OCI-LY1 (cell line): ENCODE data around the gene TTC28.

ENCODE experiments used
- H2AFZ ChIP-seq: fragments of 200-600 bp; sonication (generic), shearing (Covaris generic); 2 replicates; pipeline ENCODE4 v1.6.0; 2014; ENCODE audit warnings: antibody characterized with exemption, mild to moderate bottlenecking, low read length
- H3F3A ChIP-seq: fragments of 200-600 bp; sonication (generic), shearing (Covaris generic); 2 replicates; pipeline ENCODE4 v1.6.0; 2014; ENCODE audit warnings: mild to moderate bottlenecking, antibody characterized with exemption, low read length, moderate library complexity; ENCODE audit not compliant: insufficient read depth
- H3K27ac ChIP-seq: fragments of 200-600 bp; sonication (generic); 2 replicates; pipeline ENCODE4 v1.5.1; 2014; ENCODE audit warnings: low read length, mixed run types, mild to moderate bottlenecking, low read depth; ENCODE audit not compliant: poor library complexity, severe bottlenecking
- H3K27me3 ChIP-seq: fragments of 200-600 bp; sonication (generic); 2 replicates; pipeline ENCODE4 v1.6.0; 2014; ENCODE audit warnings: antibody characterized with exemption, mild to moderate bottlenecking, low read length, moderate library complexity; ENCODE audit not compliant: insufficient read depth
- H3K36me3 ChIP-seq: fragments of 200-600 bp; sonication (generic); 2 replicates; pipeline ENCODE4 v1.6.1; 2014; ENCODE audit warnings: mild to moderate bottlenecking, antibody characterized with exemption, low read length, moderate library complexity, mixed read lengths; ENCODE audit not compliant: insufficient read depth
- H3K4me1 ChIP-seq: fragments of 200-600 bp; sonication (generic); 2 replicates; pipeline ENCODE4 v1.5.1; 2014; ENCODE audit warnings: mild to moderate bottlenecking, low read length, moderate library complexity; ENCODE audit not compliant: insufficient read depth, severe bottlenecking
- H3K4me2 ChIP-seq: fragments of 200-600 bp; sonication (generic), shearing (Covaris generic); 2 replicates; pipeline ENCODE4 v1.6.1; 2014; ENCODE audit warnings: low read length
- H3K4me3 ChIP-seq: fragments of 200-600 bp; sonication (generic); 2 replicates; pipeline ENCODE4 v1.5.1; 2014; ENCODE audit warnings: low read length, low read depth, mild to moderate bottlenecking, mixed read lengths; ENCODE audit not compliant: poor library complexity, severe bottlenecking
- H3K79me2 ChIP-seq: fragments of 200-600 bp; shearing (Covaris generic); 2 replicates; pipeline ENCODE4 v1.6.1; 2016; ENCODE audit warnings: mixed run types, low read length, mixed read lengths; ENCODE audit not compliant: insufficient read depth
- H3K9ac ChIP-seq: fragments of 200-600 bp; sonication (generic), shearing (Covaris generic); 2 replicates; pipeline ENCODE4 v1.6.1; 2014; ENCODE audit warnings: mild to moderate bottlenecking, low read length, mixed read lengths
- H3K9me2 ChIP-seq: fragments of 200-600 bp; sonication (generic), shearing (Covaris generic); 2 replicates; pipeline ENCODE4 v1.6.1; 2014; ENCODE audit warnings: low read depth, mild to moderate bottlenecking, low read length, mixed read lengths
- H3K9me3 ChIP-seq: fragments of 200-600 bp; shearing (Covaris generic); 2 replicates; pipeline ENCODE4 v1.6.1; 2014; ENCODE audit warnings: low read length, mixed read lengths
- H4K20me1 ChIP-seq: fragments of 200-600 bp; sonication (generic), shearing (Covaris generic); 2 replicates; pipeline ENCODE4 v1.6.0; 2016; ENCODE audit warnings: mild to moderate bottlenecking, low read length; ENCODE audit not compliant: insufficient read depth
- EZH2 ChIP-seq: fragments of 200-600 bp; sonication (generic), shearing (Covaris generic); IDR thresholded peaks from 2 replicates; pipeline ENCODE4 v1.8.0; 2017; ENCODE audit warnings: borderline replicate concordance, mixed run types, mild to moderate bottlenecking, antibody characterized with exemption, low read length, moderate library complexity, mixed read lengths
- TF ChIP-seq, protein P1 (sequence below): fragments of 200-600 bp; sonication (generic), shearing (Covaris generic); IDR thresholded peaks from 2 replicates; pipeline ENCODE4 v1.5.1; 2017; ENCODE audit warnings: mild to moderate bottlenecking, antibody characterized with exemption, low read length, moderate library complexity, mixed read lengths

The TTC28 gene

DNA sequence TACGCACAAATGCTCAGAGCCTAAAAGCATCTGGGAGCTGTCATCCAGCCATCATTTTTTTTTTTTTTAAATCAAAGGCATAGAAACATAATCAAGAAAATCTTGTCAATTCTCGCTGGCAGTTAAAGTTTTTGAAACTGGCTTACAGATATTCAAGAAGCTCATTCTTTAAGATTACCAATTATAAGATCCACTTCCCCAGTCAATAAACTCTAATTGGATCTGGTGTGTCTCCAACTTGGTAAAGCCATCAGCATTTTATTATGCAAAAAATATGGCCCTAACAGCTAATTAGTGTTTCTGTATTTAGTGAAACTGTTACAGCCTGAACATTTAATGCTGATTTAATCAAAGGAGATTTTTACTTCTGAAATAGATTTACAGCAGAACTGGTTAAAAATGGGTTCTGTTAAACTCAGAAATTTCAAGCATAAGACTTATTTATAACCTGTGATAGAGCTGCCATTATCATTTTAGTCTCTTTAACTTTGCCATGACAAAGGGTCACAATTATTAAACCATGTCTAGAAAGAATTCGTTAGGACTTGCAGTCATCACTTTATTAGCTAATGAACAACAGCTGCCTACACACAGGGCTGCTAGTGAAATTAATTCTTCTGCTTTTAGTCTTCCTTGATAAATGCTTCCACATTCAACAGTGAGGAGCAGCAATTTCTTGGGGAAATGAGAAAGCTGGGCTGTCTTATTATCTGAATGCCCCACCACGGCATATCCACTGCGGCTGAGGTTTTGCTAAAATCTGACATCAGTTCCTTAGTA lies 584.1 kb downstream of the TTC28 start:
- H3K36me3 ChIP-seq = no peaks in the 10 kb centered on the region
- H3K9ac ChIP-seq = no peak overlapping the region
- H3K4me3 ChIP-seq = no peak overlapping the region
- no peaks in the 10 kb centered on the region for H3K9me2 ChIP-seq
- H3K9me3 ChIP-seq = no peaks in the 10 kb centered on the region
- no peaks in the 10 kb centered on the region for H4K20me1 ChIP-seq
- H3K4me1 ChIP-seq = no peaks in the 10 kb centered on the region
- H3K4me2 ChIP-seq = no peak overlapping the region
- no peak for TF ChIP-seq EZH2
- TF ChIP-seq, protein P1, sequence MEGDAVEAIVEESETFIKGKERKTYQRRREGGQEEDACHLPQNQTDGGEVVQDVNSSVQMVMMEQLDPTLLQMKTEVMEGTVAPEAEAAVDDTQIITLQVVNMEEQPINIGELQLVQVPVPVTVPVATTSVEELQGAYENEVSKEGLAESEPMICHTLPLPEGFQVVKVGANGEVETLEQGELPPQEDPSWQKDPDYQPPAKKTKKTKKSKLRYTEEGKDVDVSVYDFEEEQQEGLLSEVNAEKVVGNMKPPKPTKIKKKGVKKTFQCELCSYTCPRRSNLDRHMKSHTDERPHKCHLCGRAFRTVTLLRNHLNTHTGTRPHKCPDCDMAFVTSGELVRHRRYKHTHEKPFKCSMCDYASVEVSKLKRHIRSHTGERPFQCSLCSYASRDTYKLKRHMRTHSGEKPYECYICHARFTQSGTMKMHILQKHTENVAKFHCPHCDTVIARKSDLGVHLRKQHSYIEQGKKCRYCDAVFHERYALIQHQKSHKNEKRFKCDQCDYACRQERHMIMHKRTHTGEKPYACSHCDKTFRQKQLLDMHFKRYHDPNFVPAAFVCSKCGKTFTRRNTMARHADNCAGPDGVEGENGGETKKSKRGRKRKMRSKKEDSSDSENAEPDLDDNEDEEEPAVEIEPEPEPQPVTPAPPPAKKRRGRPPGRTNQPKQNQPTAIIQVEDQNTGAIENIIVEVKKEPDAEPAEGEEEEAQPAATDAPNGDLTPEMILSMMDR = no peak
- H3K27ac ChIP-seq = no peak overlapping the region
- no peaks in the 10 kb centered on the region for H3F3A ChIP-seq
- H2AFZ ChIP-seq = no peak overlapping the region
- no peaks in the 10 kb centered on the region for H3K79me2 ChIP-seq
- no peaks in the 10 kb centered on the region for H3K27me3 ChIP-seq

DNA sequence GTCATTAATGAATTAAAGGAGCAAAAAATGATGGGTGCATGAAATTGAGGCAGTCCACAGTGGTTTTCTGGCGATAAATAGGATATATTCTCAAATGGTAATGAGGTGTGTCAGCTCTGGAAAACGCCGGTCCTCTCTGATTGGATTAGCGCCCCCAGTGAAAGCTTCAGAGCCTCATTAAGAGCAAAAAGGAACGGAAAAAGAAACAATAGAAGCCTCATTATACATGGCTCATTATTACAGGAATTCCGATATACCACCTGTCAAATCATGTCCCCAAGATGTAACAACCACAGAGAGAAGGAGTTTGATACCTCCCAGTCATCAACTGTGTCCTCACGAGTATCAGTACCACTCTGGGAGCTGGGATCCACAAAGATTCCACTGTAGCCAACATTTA lies 584.9 kb downstream of the TTC28 start:
- no peak overlapping the region for H3K4me3 ChIP-seq
- no peaks in the 10 kb centered on the region for H3F3A ChIP-seq
- H3K79me2 ChIP-seq = no peaks in the 10 kb centered on the region
- H2AFZ ChIP-seq = no peak overlapping the region
- H3K4me1 ChIP-seq = no peaks in the 10 kb centered on the region
- H3K9me2 ChIP-seq = no peaks in the 10 kb centered on the region
- H3K36me3 ChIP-seq = no peaks in the 10 kb centered on the region
- H3K27me3 ChIP-seq = no peaks in the 10 kb centered on the region
- no peak overlapping the region for H3K27ac ChIP-seq
- H4K20me1 ChIP-seq = no peaks in the 10 kb centered on the region
- no peak overlapping the region for H3K4me2 ChIP-seq
- H3K9me3 ChIP-seq = no peaks in the 10 kb centered on the region
- H3K9ac ChIP-seq = no peak overlapping the region
- no peak for TF ChIP-seq EZH2
- TF ChIP-seq, protein P1 = no peak

DNA sequence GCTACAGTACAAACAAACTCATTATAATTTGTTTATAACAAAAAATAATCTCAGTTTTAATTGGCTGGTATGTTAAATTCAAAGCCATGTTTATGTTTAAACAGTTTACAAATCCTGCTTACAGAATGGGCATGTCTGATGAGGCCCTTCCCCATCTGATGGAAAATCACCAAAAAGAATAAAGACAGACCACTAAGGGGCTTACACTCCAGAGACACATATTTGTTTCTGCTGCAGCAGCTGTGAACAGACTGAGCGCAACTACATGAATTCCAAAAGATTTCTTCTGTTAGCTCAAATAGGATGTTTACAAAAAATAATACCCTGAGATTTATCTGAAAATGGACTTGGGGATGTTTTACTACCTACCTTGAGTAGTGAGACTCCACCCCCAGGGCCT lies 585.9 kb downstream of the TTC28 start:
- Histone ChIP-seq H3K4me3 (no peak overlapping the region), H3K36me3 (no peaks in the 10 kb centered on the region), H3K27ac (no peak overlapping the region), H3K79me2 (no peaks in the 10 kb centered on the region), H2AFZ (no peak overlapping the region), H3K9ac (no peak overlapping the region), H4K20me1 (no peaks in the 10 kb centered on the region), H3K9me2 (no peaks in the 10 kb centered on the region), H3K4me2 (no peak overlapping the region), H3F3A (no peaks in the 10 kb centered on the region), H3K4me1 (no peaks in the 10 kb centered on the region), H3K27me3 (no peaks in the 10 kb centered on the region), H3K9me3 (no peaks in the 10 kb centered on the region)
- no peak for TF ChIP-seq EZH2
- TF ChIP-seq, protein P1 = no peak
